ENCODE data around the gene FOXB2. TPM values are rescaled to one million over a fixed set of nuclear protein-coding genes. Genes with fewer than 3 reads are reported as not detected.

The FOXB2 gene
- total RNA-seq, 2 experiments from 2014 or later = not detected

Other genes with a start within 250 kb of the FOXB2 start
- gene PRUNE2, start 113.5 kb upstream of the FOXB2 start, total RNA-seq = under 1 TPM; 0.53 to 0.57 TPM
- gene VPS13A, start 157.9 kb downstream of the FOXB2 start, total RNA-seq = 10 to 100 TPM; 33.3 to 33.6 TPM

Data from activated CD4-positive, alpha-beta T cell treated with anti-CD3 and anti-CD28 coated beads for 36 hours (primary cell).